ENCODE measurements around the gene NDP.
"Not testable (repeated sequence)": the region's sequence is repeated elsewhere in the genome, so short reads cannot be mapped to it uniquely, and the experiment has no call there.

GRCh38 chrX:43922032-43922431 is 51.2 kb downstream of the NDP start:
- TF ChIP-seq SUZ12 (IDR thresholded peaks at IDR 0.05; ENCODE audit: extremely low read depth, insufficient read depth, insufficient read length); ZNF274 (IDR thresholded peaks at IDR 0.05; ENCODE audit: low read depth, low read length); YY1 (IDR thresholded peaks at IDR 0.05; ENCODE audit: insufficient read depth, insufficient read length): not testable (repeated sequence)

Data from NT2/D1 (cell line).